GM12878 (cell line): ENCODE results near the gene AJM1. TPM values are rescaled to one million over a fixed set of nuclear protein-coding genes. Genes with fewer than 3 reads are reported as not detected.

Experiments used
- BRCA1 ChIP-seq: IDR thresholded peaks from 2 replicates; pipeline ENCODE4 v1.6.1; 2011; ENCODE audit warnings: low read depth, low read length, improper control_type of control experiment
- CREM ChIP-seq: IDR thresholded peaks from 2 replicates; pipeline ENCODE4 v1.6.1; 2014; ENCODE audit warnings: antibody characterized with exemption, low read depth
- EZH2 ChIP-seq: IDR thresholded peaks from 2 replicates; pipeline ENCODE4 v1.6.1; 2012; ENCODE audit warnings: low read depth, mild to moderate bottlenecking, control low read depth, inconsistent platforms, low read length, borderline replicate concordance; ENCODE audit not compliant: control insufficient read depth
- IKZF2 ChIP-seq, 2 experiments: fragments of 450-650 bp; IDR thresholded peaks; 2 replicates each; pipeline ENCODE4 v1.6.1; 2017; ENCODE audit warnings: mild to moderate bottlenecking in 2 of 2, moderate library complexity in 2 of 2
- IRF3 ChIP-seq: fragments of 450-650 bp; IDR thresholded peaks from 2 replicates; pipeline ENCODE4 v1.6.1; 2014; ENCODE audit warnings: mild to moderate bottlenecking
- NBN ChIP-seq: fragments of 450-650 bp; IDR thresholded peaks from 2 replicates; pipeline ENCODE4 v1.6.1; 2016
- NFYA ChIP-seq: IDR thresholded peaks from 2 replicates; pipeline ENCODE4 v1.6.1; 2011; ENCODE audit warnings: low read depth, mild to moderate bottlenecking, low read length, improper control_type of control experiment, borderline replicate concordance
- NRF1 ChIP-seq: conservative IDR thresholded peaks from 2 replicates; pipeline ENCODE4 v1.6.1; 2011; ENCODE audit warnings: mild to moderate bottlenecking, low read depth, low read length, improper control_type of control experiment
- PAX8 ChIP-seq: fragments of 450-650 bp; IDR thresholded peaks from 2 replicates; pipeline ENCODE4 v1.6.1; 2017; ENCODE audit warnings: mild to moderate bottlenecking, moderate library complexity
- RAD21 ChIP-seq: IDR thresholded peaks from 2 replicates; pipeline ENCODE4 v1.6.1; 2011; ENCODE audit warnings: mild to moderate bottlenecking, low read depth, low read length, moderate library complexity; ENCODE audit not compliant: insufficient read depth
- RELB ChIP-seq: fragments of 450-650 bp; IDR thresholded peaks from 2 replicates; pipeline ENCODE4 v1.6.1; 2017; ENCODE audit warnings: low read depth, mild to moderate bottlenecking, moderate library complexity
- TBL1XR1 ChIP-seq: IDR thresholded peaks from 2 replicates; pipeline ENCODE4 v1.6.1; 2012; ENCODE audit warnings: low read depth, low read length, improper control_type of control experiment
- TCF7 ChIP-seq: IDR thresholded peaks from 2 replicates; pipeline ENCODE4 v1.6.1; 2014; ENCODE audit warnings: antibody characterized with exemption, borderline replicate concordance
- ZBTB4 ChIP-seq: fragments of 450-650 bp; formaldehyde crosslinking; IDR thresholded peaks from 2 replicates; pipeline ENCODE4 v1.4.0; 2022; ENCODE audit warnings: mild to moderate bottlenecking, moderate library complexity
- ZNF622 ChIP-seq: fragments of 450-650 bp; IDR thresholded peaks from 2 replicates; pipeline ENCODE4 v1.6.1; 2017; ENCODE audit warnings: mild to moderate bottlenecking, inconsistent platforms
- polyA plus RNA-seq, 11 experiments: library from polyadenylated mRNA; depleted of rRNA in 4 of 11; unstranded in 6 of 11; stranded (reverse) in 5 of 11; fragments of >200 nt; fragmentation: Nextera tagmentation in 4 of 11; fragmentation: Illumina TruSeq in 1 of 11; extraction: Ambion mirVana in 4 of 11; extraction: Trizol in 1 of 11; gene quantifications; 1 replicate in 1 of 11; 2 replicates in 10 of 11; pipeline versions ENCODE4 v1.2.1 to v1.2.3, GENCODE V29; 2011 to 2016; ENCODE audit warnings: inconsistent platforms in 2 of 11, missing spikeins in 2 of 11, low read depth in 1 of 11
- total RNA-seq, 4 experiments: library from RNA; depleted of rRNA in 3 of 4; stranded (reverse); fragments of >200 nt in 3 of 4; fragmentation: Illumina TruSeq in 1 of 4; extraction: Trizol in 1 of 4; gene quantifications; 2 replicates each; pipeline versions ENCODE4 v1.2.1 to v1.2.3, GENCODE V29; 2013 to 2021
- TF ChIP-seq, protein P1 (sequence below): fragments of 450-650 bp; IDR thresholded peaks from 2 replicates; pipeline ENCODE4 v1.6.1; 2018; ENCODE audit warnings: mild to moderate bottlenecking, low read depth, moderate library complexity; ENCODE audit not compliant: partially characterized antibody
- TF ChIP-seq, protein P2 (sequence below): IDR thresholded peaks from 2 replicates; pipeline ENCODE4 v1.6.1; 2011; ENCODE audit warnings: mild to moderate bottlenecking, low read depth, low read length, moderate library complexity; ENCODE audit not compliant: insufficient replicate concordance

Gene AJM1
- total and polyA plus RNA-seq, 10 of the 15 experiments (the other 5 are each of a cell fraction or from before 2014, with no cell fraction given), result 0.06 to 2.5 (median 1.0) TPM; not detected in 2

GRCh38 chr9:136885950-136886578 lies 43.8 kb downstream of the AJM1 start, which contains the start of gene TRAF2 (continued):
- TF ChIP-seq RELB, result no peak
- TF ChIP-seq IRF3, result peak; percentile 100
- no peak for TF ChIP-seq ZNF622
- no peak for TF ChIP-seq IKZF2 (IDR thresholded peaks at IDR 0.05)
- no peak; the same call in 1 of the 2 replicates for TF ChIP-seq NRF1
- no peak for TF ChIP-seq RAD21
- peak; percentile 77 for TF ChIP-seq CREM
- TF ChIP-seq, protein P1, sequence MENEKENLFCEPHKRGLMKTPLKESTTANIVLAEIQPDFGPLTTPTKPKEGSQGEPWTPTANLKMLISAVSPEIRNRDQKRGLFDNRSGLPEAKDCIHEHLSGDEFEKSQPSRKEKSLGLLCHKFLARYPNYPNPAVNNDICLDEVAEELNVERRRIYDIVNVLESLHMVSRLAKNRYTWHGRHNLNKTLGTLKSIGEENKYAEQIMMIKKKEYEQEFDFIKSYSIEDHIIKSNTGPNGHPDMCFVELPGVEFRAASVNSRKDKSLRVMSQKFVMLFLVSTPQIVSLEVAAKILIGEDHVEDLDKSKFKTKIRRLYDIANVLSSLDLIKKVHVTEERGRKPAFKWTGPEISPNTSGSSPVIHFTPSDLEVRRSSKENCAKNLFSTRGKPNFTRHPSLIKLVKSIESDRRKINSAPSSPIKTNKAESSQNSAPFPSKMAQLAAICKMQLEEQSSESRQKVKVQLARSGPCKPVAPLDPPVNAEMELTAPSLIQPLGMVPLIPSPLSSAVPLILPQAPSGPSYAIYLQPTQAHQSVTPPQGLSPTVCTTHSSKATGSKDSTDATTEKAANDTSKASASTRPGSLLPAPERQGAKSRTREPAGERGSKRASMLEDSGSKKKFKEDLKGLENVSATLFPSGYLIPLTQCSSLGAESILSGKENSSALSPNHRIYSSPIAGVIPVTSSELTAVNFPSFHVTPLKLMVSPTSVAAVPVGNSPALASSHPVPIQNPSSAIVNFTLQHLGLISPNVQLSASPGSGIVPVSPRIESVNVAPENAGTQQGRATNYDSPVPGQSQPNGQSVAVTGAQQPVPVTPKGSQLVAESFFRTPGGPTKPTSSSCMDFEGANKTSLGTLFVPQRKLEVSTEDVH, result no peak
- 0 out of 2 replicates have a peak, but pooled peaks have one; percentile 27 for TF ChIP-seq BRCA1
- no peak for TF ChIP-seq TCF7
- no peak for TF ChIP-seq PAX8
- TF ChIP-seq, protein P2, sequence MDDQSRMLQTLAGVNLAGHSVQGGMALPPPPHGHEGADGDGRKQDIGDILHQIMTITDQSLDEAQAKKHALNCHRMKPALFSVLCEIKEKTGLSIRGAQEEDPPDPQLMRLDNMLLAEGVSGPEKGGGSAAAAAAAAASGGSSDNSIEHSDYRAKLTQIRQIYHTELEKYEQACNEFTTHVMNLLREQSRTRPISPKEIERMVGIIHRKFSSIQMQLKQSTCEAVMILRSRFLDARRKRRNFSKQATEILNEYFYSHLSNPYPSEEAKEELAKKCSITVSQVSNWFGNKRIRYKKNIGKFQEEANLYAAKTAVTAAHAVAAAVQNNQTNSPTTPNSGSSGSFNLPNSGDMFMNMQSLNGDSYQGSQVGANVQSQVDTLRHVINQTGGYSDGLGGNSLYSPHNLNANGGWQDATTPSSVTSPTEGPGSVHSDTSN, result peak; percentile 100
- TF ChIP-seq NFYA, result peak; percentile 98
- TF ChIP-seq ZBTB4 (CRISPR knock-in tag), result no peak
- TF ChIP-seq NBN, result no peak
- TF ChIP-seq TBL1XR1, result 0 out of 2 replicates have a peak, but pooled peaks have one; percentile 29
- TF ChIP-seq EZH2, result no peak
